Nephron progenitor cell (in vitro differentiated cells): Measurements from ENCODE around the gene RDH5.

Experiments used
- DNase-seq: peaks from one replicate; pipeline ENCODE4 v3.0.0; 2021
- H3K27ac Mint-ChIP-seq: 2 replicates; pipeline ENCODE4 v1.8.0; 2021; ENCODE audit warnings: mild to moderate bottlenecking, moderate library complexity, mixed read lengths
- H3K27me3 Mint-ChIP-seq: 2 replicates; pipeline ENCODE4 v1.8.0; 2021; ENCODE audit warnings: mild to moderate bottlenecking, low read depth, mixed read lengths; ENCODE audit not compliant: poor library complexity
- H3K36me3 Mint-ChIP-seq: 2 replicates; pipeline ENCODE4 v1.8.0; 2021; ENCODE audit warnings: low read depth, mixed read lengths
- H3K4me1 Mint-ChIP-seq: 2 replicates; pipeline ENCODE4 v1.8.0; 2021; ENCODE audit warnings: mixed read lengths
- H3K4me3 Mint-ChIP-seq: 2 replicates; pipeline ENCODE4 v1.8.0; 2021; ENCODE audit warnings: mild to moderate bottlenecking, moderate library complexity, mixed read lengths
- H3K9me3 Mint-ChIP-seq: 2 replicates; pipeline ENCODE4 v1.8.0; 2021; ENCODE audit warnings: mild to moderate bottlenecking, moderate library complexity, mixed read lengths
- CTCF ChIP-seq: fragments of 200-600 bp; sonication (generic); IDR thresholded peaks from 2 replicates; pipeline ENCODE4 v1.5.0; 2021; ENCODE audit warnings: antibody characterized with exemption

The RDH5 gene

DNA sequence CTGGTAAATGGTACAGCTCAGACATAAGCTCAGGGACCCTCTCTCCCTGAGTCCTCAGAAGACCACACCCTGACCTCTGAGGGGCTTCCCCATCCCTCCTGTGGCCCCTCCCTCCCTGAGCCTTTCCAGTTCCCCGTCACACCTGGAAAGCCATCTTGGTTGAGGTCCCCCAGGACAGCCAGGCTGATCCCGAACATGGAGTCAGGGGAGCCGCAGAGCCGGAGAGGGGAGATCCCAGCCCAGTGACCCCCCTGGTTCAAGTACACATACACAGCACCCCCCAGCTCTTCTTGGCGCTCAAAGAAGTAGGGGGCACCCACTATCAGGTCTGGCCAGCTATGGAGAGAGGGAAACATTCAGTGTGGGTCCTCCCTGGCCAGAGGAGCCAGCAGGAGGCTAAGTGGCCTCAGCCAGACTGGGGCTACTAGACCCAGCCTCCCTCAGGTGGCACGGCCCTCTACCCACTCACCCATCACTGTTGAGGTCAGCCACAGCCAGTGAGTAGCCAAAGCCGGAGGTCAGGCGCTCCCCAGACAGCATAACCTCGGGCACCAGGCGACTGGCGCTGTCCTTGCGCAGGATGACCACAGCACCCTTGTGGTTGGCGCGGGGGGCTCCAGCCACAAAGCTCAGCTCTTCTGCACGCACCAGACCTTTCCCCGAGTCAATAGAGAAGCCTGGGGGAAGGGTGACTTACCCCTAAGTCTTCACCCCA, 21.8 kb upstream of the RDH5 start:
- H3K4me1 Mint-ChIP-seq, result peaks cover 5% of the 10 kb centered on the region
- no peaks in the 10 kb centered on the region for H3K36me3 Mint-ChIP-seq
- H3K4me3 Mint-ChIP-seq, result no peak overlapping the region
- no peak overlapping the region for H3K27ac Mint-ChIP-seq
- no peaks in the 10 kb centered on the region for H3K9me3 Mint-ChIP-seq
- TF ChIP-seq CTCF, result no peak
- H3K27me3 Mint-ChIP-seq, result no peaks in the 10 kb centered on the region
- DNase-seq, result no peak

GRCh38 chr12:55698965-55699364, 21.2 kb upstream of the RDH5 start:
- peaks cover 5% of the 10 kb centered on the region for H3K4me1 Mint-ChIP-seq
- H3K4me3 Mint-ChIP-seq, result no peak overlapping the region
- no peaks in the 10 kb centered on the region for H3K27me3 Mint-ChIP-seq
- no peaks in the 10 kb centered on the region for H3K36me3 Mint-ChIP-seq
- DNase-seq, result no peak
- H3K9me3 Mint-ChIP-seq, result no peaks in the 10 kb centered on the region
- H3K27ac Mint-ChIP-seq, result no peak overlapping the region
- TF ChIP-seq CTCF, result no peak

GRCh38 chr12:55699471-55700055, 20.6 kb upstream of the RDH5 start:
- no peaks in the 10 kb centered on the region for H3K36me3 Mint-ChIP-seq
- no peak overlapping the region for H3K4me3 Mint-ChIP-seq
- no peaks in the 10 kb centered on the region for H3K27me3 Mint-ChIP-seq
- H3K9me3 Mint-ChIP-seq, result no peaks in the 10 kb centered on the region
- peaks cover 5% of the 10 kb centered on the region for H3K4me1 Mint-ChIP-seq
- H3K27ac Mint-ChIP-seq, result peak overlapping the region; percentile 6
- DNase-seq, result no peak
- TF ChIP-seq CTCF, result no peak

DNA sequence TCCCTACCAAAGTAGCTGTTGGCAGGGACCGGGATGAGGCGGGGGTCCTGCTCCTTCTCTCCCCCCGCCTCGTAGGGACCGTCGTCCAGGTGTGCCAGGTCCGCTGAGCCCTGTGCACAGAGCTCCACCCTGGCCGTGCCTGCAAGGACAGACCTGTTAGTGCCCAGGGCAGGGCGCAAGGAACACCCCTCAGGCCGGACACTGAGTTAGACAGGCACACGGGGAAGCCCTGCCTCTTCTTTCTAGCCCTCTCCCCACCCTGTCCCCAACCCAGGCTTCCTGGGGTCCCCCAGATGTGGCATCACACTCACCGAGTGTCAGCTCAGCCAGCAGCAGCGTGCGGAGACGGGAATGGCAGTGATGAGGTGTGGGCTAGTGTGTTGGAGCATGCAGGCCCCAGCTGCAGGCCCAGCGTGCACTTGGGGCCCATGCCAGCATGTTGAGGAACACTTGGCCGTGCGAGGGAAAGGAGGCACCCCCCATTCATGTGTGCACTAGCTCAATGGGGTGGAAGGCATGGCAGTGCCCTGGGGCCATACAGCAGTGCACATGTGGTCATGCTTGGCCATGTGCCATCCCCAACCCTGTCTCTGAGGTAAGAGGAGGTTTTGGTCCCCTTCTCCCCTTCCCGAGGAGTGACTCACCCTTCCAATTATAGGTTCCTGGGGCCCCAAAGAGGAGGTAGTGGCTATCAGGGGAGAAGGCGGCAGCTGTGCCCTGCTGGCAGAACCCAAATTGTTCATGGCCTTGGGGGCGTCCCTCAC, 19.8 kb upstream of the RDH5 start:
- no peak for TF ChIP-seq CTCF
- Mint-ChIP-seq H3K4me1 (peaks cover 11% of the 10 kb centered on the region), H3K27ac (no peak overlapping the region), H3K4me3 (no peak overlapping the region), H3K27me3 (no peaks in the 10 kb centered on the region), H3K9me3 (no peaks in the 10 kb centered on the region), H3K36me3 (no peaks in the 10 kb centered on the region)
- no peak for DNase-seq

DNA sequence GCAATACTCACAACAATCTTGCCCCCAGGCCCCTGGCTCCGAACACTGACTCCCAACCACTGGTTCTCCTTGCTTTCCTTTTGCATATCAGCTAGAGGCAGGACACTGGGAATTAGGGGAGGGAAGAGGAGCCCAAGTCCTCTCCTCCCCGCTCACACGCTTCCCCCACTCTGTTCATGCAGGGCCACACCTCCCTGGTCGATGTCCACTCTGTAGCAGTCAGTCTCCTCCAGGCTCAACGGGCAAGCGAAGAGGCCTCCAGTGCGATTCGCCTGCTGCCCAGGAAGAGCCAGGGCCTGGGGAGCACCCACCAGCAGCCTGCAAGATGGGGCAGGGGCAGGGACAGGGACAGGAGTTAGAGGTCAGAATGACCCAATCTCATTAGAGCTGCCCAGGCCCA, 17.3 kb upstream of the RDH5 start:
- Mint-ChIP-seq H3K36me3 (no peaks in the 10 kb centered on the region), H3K27me3 (peaks cover 14% of the 10 kb centered on the region), H3K4me1 (peaks cover 27% of the 10 kb centered on the region), H3K27ac (no peak overlapping the region), H3K9me3 (no peaks in the 10 kb centered on the region), H3K4me3 (no peak overlapping the region)
- TF ChIP-seq CTCF, result no peak
- no peak for DNase-seq
